Neuronal stem cell (in vitro differentiated cells): ENCODE measurements around the gene OBP2A.

Experiments
- DNase-seq: peaks from one replicate; pipeline ENCODE4 v3.0.0-alpha.2; 2013; ENCODE audit warnings: low spot score
- H2AFZ ChIP-seq: one replicate; pipeline ENCODE4 v1.6.1; 2013; ENCODE audit warnings: mild to moderate bottlenecking, low read length, inconsistent platforms
- H2AK5ac ChIP-seq: 2 replicates; pipeline ENCODE4 v1.6.1; 2013; ENCODE audit warnings: low read depth, mild to moderate bottlenecking, inconsistent platforms, low read length, moderate library complexity, mixed read lengths
- H2BK120ac ChIP-seq: 2 replicates; pipeline ENCODE4 v1.6.1; 2013; ENCODE audit warnings: low read depth, mild to moderate bottlenecking, inconsistent platforms, low read length, moderate library complexity, mixed read lengths
- H2BK12ac ChIP-seq: one replicate; pipeline ENCODE4 v1.6.1; 2013; ENCODE audit warnings: low read length, inconsistent platforms
- H2BK15ac ChIP-seq: 2 replicates; pipeline ENCODE4 v1.6.1; 2013; ENCODE audit warnings: mild to moderate bottlenecking, low read length, inconsistent platforms, mixed read lengths
- H2BK5ac ChIP-seq: one replicate; pipeline ENCODE4 v1.6.1; 2013; ENCODE audit warnings: inconsistent platforms, mild to moderate bottlenecking, low read length, moderate library complexity
- H3K14ac ChIP-seq: one replicate; pipeline ENCODE4 v1.6.1; 2013; ENCODE audit warnings: low read length, inconsistent platforms
- H3K18ac ChIP-seq: 2 replicates; pipeline ENCODE4 v1.6.1; 2013; ENCODE audit warnings: low read length, inconsistent platforms
- H3K23ac ChIP-seq: 2 replicates; pipeline ENCODE4 v1.6.1; 2013; ENCODE audit warnings: low read depth, mild to moderate bottlenecking, mixed read lengths, low read length, inconsistent platforms; ENCODE audit not compliant: poor library complexity
- H3K27ac ChIP-seq: replicated peaks from 3 replicates; pipeline ENCODE4 v1.5.1; 2013; ENCODE audit warnings: low read length, inconsistent platforms
- H3K27me3 ChIP-seq, 3 experiments: 2 replicates each; pipeline ENCODE4 v1.6.1; 2013; ENCODE audit warnings: low read length in 3 of 3, mild to moderate bottlenecking in 2 of 3, inconsistent platforms in 1 of 3, low read depth in 1 of 3, mixed read lengths in 1 of 3, moderate library complexity in 1 of 3; ENCODE audit not compliant: control insufficient read depth in 3 of 3, insufficient read depth in 3 of 3
- H3K36me3 ChIP-seq, 2 donors: replicated peaks in 1 of 2; 2 replicates each; pipeline ENCODE4 v1.6.1; 2013; ENCODE audit warnings: low read length in 2 of 2; ENCODE audit not compliant: control insufficient read depth in 2 of 2, insufficient read depth in 2 of 2
- H3K4ac ChIP-seq: 2 replicates; pipeline ENCODE4 v1.6.1; 2013; ENCODE audit warnings: inconsistent platforms, mild to moderate bottlenecking, low read length, moderate library complexity
- H3K4me1 ChIP-seq, 2 donors: 1 replicate in 1 of 2; 2 replicates in 1 of 2; pipeline ENCODE4 v1.6.1; 2013; ENCODE audit warnings: low read length in 2 of 2, low read depth in 1 of 2; ENCODE audit not compliant: control insufficient read depth in 2 of 2, insufficient read depth in 1 of 2
- H3K4me2 ChIP-seq: one replicate; pipeline ENCODE4 v1.6.1; 2013; ENCODE audit warnings: mild to moderate bottlenecking, low read length, inconsistent platforms; ENCODE audit not compliant: insufficient read depth, poor library complexity, severe bottlenecking
- H3K4me3 ChIP-seq, 2 donors: 2 replicates each; pipeline ENCODE4 v1.5.1; 2013; ENCODE audit warnings: low read length in 2 of 2, mild to moderate bottlenecking in 2 of 2, inconsistent platforms in 1 of 2, moderate library complexity in 1 of 2
- H3K79me1 ChIP-seq: one replicate; pipeline ENCODE4 v1.6.1; 2013; ENCODE audit warnings: low read depth, mild to moderate bottlenecking, inconsistent platforms, low read length, moderate library complexity
- H3K9ac ChIP-seq: one replicate; pipeline ENCODE4 v1.6.1; 2013; ENCODE audit warnings: mild to moderate bottlenecking, low read depth, low read length, inconsistent platforms; ENCODE audit not compliant: poor library complexity
- H3K9me3 ChIP-seq, 2 donors: replicated peaks in 1 of 2; 2 replicates each; pipeline versions ENCODE3 to v1.6.1; 2013; ENCODE audit warnings: low read length in 2 of 2, mild to moderate bottlenecking in 2 of 2, inconsistent platforms in 1 of 2, low read depth in 1 of 2, mixed read lengths in 1 of 2, moderate library complexity in 1 of 2; ENCODE audit not compliant: control insufficient read depth in 2 of 2, insufficient read depth in 1 of 2
- H4K8ac ChIP-seq: one replicate; pipeline ENCODE4 v1.6.1; 2013; ENCODE audit warnings: low read depth, mild to moderate bottlenecking, inconsistent platforms, low read length, moderate library complexity
- H4K91ac ChIP-seq: one replicate; pipeline ENCODE4 v1.6.1; 2013; ENCODE audit warnings: low read length, low read depth, mild to moderate bottlenecking, inconsistent platforms; ENCODE audit not compliant: poor library complexity
- WGBS, 2 donors: extraction: QIAGEN DNeasy Blood & Tissue Kit; methylation state at CpG; one replicate each; pipeline ENCODE4 v1.1.7; 2013; ENCODE audit warnings: missing lambda C conversion rate in 2 of 2, mixed read lengths in 1 of 2; ENCODE audit not compliant: insufficient read length in 2 of 2, insufficient replicate concordance in 1 of 2; ENCODE audit errors: extremely low coverage in 2 of 2; 5-methylcytosine and 5-hydroxymethylcytosine counted together

OBP2A gene

DNA sequence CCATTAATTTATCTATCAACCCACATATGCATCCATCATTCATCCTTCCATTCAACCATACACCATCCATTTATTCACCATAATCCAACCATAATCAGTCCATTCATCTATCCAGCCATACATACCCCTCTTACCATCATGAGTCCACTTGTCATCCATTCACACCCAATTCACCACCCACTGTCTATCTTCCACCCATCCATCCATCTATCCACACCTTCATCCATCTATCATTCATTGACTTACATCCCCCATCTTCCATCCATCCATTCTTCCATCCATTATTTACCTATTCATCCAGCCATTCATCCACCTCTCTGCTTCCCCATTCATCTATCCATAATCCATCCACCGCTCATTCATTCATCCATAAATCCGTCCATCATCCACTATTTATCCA, 33.4 kb downstream of the OBP2A start:
- Histone ChIP-seq H3K18ac (no peak overlapping the region), H3K79me1 (peaks cover 1% of the 10 kb centered on the region), H3K27ac (no peak overlapping the region), H3K9me3 (peaks cover 0 to 1% of the 10 kb centered on the region in 2 donors), H3K9ac (no peak overlapping the region), H4K91ac (no peak overlapping the region), H2AFZ (no peak overlapping the region), H2BK120ac (no peak overlapping the region), H4K8ac (no peak overlapping the region), H2BK15ac (no peak overlapping the region), H2BK12ac (no peak overlapping the region), H3K36me3 (no peaks in the 10 kb centered on the region), H2AK5ac (no peak overlapping the region), H3K23ac (no peak overlapping the region), H3K4me3 (no peak overlapping the region), H3K4ac (no peak overlapping the region), H3K4me2 (no peak overlapping the region), H2BK5ac (no peak overlapping the region), H3K27me3 (peaks cover 0 to 13% (median 0%) of the 10 kb centered on the region in 3 experiments), H3K14ac (no peak overlapping the region), H3K4me1 (peaks cover 0 to 5% of the 10 kb centered on the region in 2 donors)
- DNase-seq = no peak
- WGBS, 2 donors = 100% methylated on average over 1 to 2 of the region's 2 CpGs

DNA sequence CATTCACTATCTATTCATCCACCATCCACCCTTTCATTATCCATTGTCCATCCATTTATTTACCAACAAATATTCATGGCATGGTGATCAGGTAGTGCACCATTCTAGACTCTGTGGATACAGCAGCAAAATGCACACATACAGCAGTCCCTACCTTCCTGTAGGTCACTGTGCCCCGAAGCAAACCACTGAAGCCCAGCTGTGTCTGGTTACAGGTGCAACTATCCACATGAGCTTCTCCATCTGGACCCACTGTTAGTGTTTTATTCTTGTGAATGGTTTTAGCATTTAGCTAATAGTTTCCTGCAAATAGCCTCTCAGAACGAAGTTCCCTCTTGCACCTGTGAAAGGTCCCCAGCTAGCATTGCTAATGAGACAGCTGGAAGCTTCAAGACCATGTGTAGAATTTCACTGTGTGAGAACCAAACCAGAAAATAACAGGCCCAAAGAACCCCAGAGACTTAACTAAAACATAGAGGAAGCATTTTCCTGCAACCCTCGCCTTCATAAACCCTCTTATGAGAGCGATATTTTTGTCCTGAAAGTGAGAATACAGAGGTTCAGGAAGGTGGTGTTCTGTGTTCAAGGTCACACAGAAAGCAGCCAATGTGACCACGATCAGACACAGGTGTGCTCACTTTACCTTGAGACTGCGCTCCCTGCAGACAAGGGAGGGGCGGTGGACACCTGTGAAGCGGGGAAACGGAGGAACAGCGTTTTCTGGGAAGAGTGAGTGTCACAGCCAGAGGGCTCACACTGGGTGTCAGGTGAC, 34.1 kb downstream of the OBP2A start:
- no peak overlapping the region for H4K8ac ChIP-seq
- no peak overlapping the region for H3K23ac ChIP-seq
- no peak for DNase-seq
- H3K18ac ChIP-seq = no peak overlapping the region
- no peak overlapping the region for H4K91ac ChIP-seq
- H2AFZ ChIP-seq = no peak overlapping the region
- H3K4me3 ChIP-seq = no peak overlapping the region
- no peak overlapping the region for H3K27ac ChIP-seq
- peaks cover 0 to 17% (median 0%) of the 10 kb centered on the region in 3 experiments for H3K27me3 ChIP-seq
- H2BK120ac ChIP-seq = no peak overlapping the region
- no peak overlapping the region for H3K4me2 ChIP-seq
- H3K9me3 ChIP-seq = peaks cover 0 to 1% of the 10 kb centered on the region in 2 donors
- H3K4me1 ChIP-seq = no peaks in the 10 kb centered on the region
- H2AK5ac ChIP-seq = no peak overlapping the region
- H2BK15ac ChIP-seq = no peak overlapping the region
- H3K9ac ChIP-seq = no peak overlapping the region
- no CpG with 5 or more reads among the region's 10 CpGs for WGBS, 2 donors
- H2BK5ac ChIP-seq = no peak overlapping the region
- H3K79me1 ChIP-seq = peaks cover 1% of the 10 kb centered on the region
- H2BK12ac ChIP-seq = no peak overlapping the region
- no peaks in the 10 kb centered on the region for H3K36me3 ChIP-seq
- H3K14ac ChIP-seq = no peak overlapping the region
- no peak overlapping the region for H3K4ac ChIP-seq

DNA sequence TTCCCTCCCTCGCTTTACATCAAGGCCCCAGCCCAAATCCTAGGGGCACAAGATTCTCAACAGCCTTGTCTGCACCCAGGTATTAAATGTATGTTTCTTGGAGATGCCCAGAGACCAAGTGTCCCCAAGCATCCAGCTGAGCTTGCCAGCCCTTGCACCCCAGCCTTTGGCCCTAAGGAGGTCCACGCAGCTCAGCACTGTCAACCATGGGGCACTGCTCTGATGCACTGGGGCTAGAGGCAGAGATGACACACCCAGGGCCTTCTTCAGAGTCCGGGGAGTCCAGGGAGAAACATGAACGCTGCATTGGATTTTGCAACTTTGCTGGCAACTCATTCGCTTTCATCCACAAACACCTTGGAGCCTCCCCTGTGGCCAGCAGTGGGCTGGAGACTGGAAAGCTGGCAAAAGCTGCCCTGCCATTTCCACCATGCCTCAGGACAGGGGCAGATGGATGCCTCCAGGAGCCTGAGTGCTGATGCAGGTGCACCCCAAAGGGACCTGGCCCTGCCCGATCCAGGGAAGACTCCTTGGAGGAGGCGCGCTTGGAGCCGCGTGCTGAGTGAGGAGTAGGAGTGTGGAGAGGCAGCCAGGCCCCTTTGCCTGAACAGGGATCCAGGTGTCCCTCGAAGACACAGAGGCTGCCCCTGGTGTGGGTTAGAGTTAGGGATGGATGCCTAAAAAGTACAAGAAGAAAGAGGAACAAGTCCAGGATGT, 34.9 kb downstream of the OBP2A start:
- Histone ChIP-seq H2AK5ac (no peak overlapping the region), H3K27ac (no peak overlapping the region), H2BK120ac (no peak overlapping the region), H3K36me3 (no peaks in the 10 kb centered on the region), H3K9me3 (peaks cover 0 to 1% of the 10 kb centered on the region in 2 donors), H2AFZ (no peak overlapping the region), H2BK12ac (no peak overlapping the region), H2BK15ac (no peak overlapping the region), H3K4me2 (no peak overlapping the region), H4K91ac (no peak overlapping the region), H3K14ac (no peak overlapping the region), H3K18ac (no peak overlapping the region), H3K79me1 (peaks cover 1% of the 10 kb centered on the region), H3K4ac (no peak overlapping the region), H3K4me3 (no peak overlapping the region), H4K8ac (no peak overlapping the region), H3K9ac (no peak overlapping the region), H3K27me3 (peaks cover 0 to 17% (median 0%) of the 10 kb centered on the region in 3 experiments), H3K4me1 (no peaks in the 10 kb centered on the region), H2BK5ac (no peak overlapping the region), H3K23ac (no peak overlapping the region)
- no peak for DNase-seq
- WGBS, 2 donors = no CpG with 5 or more reads among the region's 11 CpGs
